ENCODE data around the gene TRMT112. TPM values are rescaled to one million over a fixed set of nuclear protein-coding genes. Genes with fewer than 3 reads are reported as not detected.

The TRMT112 gene
- total RNA-seq, 1 donor from 2014 or later = 156 TPM

DNA sequence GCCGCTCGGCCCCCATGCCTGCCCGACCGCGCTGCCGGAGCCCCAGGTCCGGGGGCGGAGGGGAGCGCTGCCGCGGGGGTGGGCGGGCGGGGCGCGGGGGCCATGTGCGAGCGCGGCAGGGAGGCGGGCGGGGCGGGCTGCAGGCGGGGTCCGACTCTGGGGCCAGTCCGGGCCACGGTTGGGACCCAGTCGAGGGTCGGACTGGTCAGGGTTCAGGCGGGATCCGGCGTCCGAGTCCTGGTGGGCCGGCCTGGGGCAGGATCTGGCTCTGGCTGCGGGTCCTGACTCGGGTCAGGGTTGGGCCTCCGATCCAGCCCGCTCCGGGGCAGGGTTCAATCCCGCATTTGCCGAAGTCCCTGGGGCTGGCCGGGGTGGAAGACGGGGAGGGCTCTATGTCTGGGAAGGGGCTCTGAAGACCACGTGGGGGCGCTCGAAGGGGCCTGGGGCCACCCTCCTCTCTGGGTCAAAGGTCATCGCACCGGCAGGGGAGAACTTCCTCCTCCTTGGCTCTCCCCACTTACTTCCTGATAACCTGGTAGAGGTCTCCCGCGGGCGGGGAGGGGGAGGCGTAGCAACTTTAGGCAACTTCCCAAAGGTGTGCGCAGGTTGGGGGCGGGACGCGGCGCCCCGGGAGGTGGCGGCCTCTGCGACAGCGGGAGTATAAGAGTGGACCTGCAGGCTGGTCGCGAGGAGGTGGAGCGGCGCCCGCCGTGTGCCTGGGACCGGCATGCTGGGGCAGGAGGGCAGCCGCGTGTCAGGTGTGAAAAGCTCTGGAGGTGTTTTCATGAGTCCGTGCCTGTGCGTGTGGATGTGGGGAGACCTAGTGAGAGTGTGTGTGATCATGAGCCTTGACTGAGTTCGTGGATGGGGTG lies 11.4 kb downstream of the TRMT112 start:
- TF ChIP-seq, protein P1, sequence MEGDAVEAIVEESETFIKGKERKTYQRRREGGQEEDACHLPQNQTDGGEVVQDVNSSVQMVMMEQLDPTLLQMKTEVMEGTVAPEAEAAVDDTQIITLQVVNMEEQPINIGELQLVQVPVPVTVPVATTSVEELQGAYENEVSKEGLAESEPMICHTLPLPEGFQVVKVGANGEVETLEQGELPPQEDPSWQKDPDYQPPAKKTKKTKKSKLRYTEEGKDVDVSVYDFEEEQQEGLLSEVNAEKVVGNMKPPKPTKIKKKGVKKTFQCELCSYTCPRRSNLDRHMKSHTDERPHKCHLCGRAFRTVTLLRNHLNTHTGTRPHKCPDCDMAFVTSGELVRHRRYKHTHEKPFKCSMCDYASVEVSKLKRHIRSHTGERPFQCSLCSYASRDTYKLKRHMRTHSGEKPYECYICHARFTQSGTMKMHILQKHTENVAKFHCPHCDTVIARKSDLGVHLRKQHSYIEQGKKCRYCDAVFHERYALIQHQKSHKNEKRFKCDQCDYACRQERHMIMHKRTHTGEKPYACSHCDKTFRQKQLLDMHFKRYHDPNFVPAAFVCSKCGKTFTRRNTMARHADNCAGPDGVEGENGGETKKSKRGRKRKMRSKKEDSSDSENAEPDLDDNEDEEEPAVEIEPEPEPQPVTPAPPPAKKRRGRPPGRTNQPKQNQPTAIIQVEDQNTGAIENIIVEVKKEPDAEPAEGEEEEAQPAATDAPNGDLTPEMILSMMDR (IDR thresholded peaks at IDR 0.05) = no peak
- CTCF ChIA-PET = interaction anchor here (0.7 to 5.7 kb wide), 4 partner anchors 8 to 100 kb away, joined by 3 to 147 read pairs (median 16); partner anchors contain the start of genes FERMT3, PRDX5 and TRMT112
- Mint-ChIP-seq H3K36me3 (ENCODE audit: low read depth) (peaks cover 13% of the 10 kb centered on the region), H3K4me3 (peak overlapping the region; percentile 95), H3K27me3 (peaks cover 2% of the 10 kb centered on the region), H3K27ac (peak overlapping the region; percentile 92), H3K9me3 (no peaks in the 10 kb centered on the region), H3K4me1 (peaks cover 21% of the 10 kb centered on the region)
- POLR2A ChIA-PET = interaction anchor here (0.6 to 3.3 kb wide), 15 partner anchors 11 to 1464 kb away, joined by 3 to 62 read pairs (median 7); partner anchors contain the start of genes BAD, CCDC88B, FERMT3 and FKBP2
- intact Hi-C loops (cut with micrococcal nuclease) = loop anchor here (1.0 to 2.0 kb wide), 11 partner anchors 11 to 467 kb away; partner anchors contain the start of genes CCDC88B, FKBP2, GPR137 and MARK2
- DNase-seq (peak; percentile 70), ATAC-seq (ENCODE audit: low read depth) (peak; percentile 15)

DNA sequence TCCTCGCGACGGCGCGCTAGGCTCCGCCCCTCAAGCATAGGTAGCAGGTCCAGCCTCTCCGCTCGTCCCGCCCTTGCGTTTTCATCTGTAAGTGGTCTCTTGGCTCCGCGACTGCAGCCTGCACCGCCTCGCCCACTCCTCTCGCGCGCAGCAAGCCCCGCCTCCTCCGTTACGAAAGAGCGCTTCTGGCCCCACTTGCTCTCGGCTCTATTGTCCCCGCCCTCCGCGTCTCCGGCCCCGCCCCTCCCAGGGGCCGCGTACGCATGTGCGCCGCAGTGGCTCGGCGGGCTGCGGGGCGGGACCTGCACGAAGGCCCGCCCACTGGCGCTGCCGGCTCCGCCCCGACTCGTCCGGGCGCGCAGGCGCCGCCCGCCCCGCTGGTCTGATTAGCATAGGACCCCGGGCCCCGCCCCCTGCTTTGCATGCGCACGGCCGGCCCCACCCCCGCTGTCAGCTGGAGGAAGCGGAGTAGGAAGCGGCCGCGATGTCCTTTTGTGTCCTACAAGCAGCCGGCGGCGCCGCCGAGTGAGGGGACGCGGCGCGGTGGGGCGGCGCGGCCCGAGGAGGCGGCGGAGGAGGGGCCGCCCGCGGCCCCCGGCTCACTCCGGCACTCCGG lies 12.2 kb downstream of the TRMT112 start, which contains the start of gene ESRRA:
TSS of gene ESRRA (plus strand) at position 450 of the 616 bp plus-strand sequence. CDS start 1,656 bp downstream, outside the sequence.
- Mint-ChIP-seq H3K9me3 (no peaks in the 10 kb centered on the region), H3K27ac (peak within 1 kb of the TSS; percentile 92), H3K4me3 (peak within 1 kb of the TSS; percentile 95), H3K36me3 (ENCODE audit: low read depth) (peaks cover 11% of the 10 kb centered on the region), H3K27me3 (peaks cover 9% of the 10 kb centered on the region), H3K4me1 (peaks cover 29% of the 10 kb centered on the region)
- ATAC-seq (ENCODE audit: low read depth) (peak; percentile 82), DNase-seq (peak; percentile 99)
- POLR2A ChIA-PET = interaction anchor here (0.5 to 3.3 kb wide), 20 partner anchors 12 to 1464 kb away, joined by 3 to 62 read pairs (median 7); partner anchors contain the start of genes BAD, CCDC88B, DNAJC4 and FERMT3
- intact Hi-C loops (cut with micrococcal nuclease) = loop anchor here (1.0 to 2.0 kb wide), 10 partner anchors 12 to 466 kb away; partner anchors contain the start of genes CCDC88B, FKBP2, GPR137 and MARK2
- CTCF ChIA-PET = interaction anchor here (0.6 to 5.7 kb wide), 13 partner anchors 9 to 305 kb away, joined by 3 to 147 read pairs (median 10); partner anchors contain the start of genes BAD, FERMT3, PLCB3 and PRDX5
- TF ChIP-seq, protein P1 (IDR thresholded peaks at IDR 0.05) = no peak

DNA sequence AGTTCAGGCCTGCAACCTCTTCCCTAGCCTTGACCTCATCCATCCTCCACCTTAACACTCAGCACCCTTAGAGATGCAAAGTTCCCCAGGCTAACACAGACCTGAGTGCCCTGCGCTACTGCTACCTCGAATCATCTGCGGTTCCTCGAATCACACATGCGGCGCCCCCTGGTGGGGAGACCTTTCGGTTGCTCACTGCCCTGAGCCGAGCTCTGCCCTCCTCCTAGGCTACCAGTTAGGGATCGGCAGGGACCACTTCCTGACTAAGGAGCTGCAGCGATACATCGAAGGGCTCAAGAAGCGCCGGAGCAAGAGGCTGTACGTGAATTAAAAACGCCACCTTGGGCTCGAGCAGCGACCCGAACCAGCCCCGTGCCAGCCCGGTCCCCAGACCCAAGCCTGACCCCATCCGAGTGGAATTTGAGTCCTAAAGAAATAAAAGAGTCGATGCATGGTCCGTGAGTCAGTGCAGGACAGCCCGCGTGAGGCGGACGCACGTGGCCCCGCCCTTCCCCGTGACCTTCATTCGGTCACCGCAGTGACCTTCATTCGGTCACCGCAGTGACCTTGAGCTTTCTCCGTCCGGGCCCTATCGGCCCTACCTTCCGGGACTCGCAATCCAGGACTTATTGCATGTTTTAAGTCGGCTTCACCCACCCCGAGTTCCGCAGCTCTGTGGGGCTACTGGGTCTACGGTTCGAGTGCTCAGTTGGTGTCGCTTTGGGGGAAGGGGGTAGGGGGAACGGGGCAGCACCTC lies 12.9 kb downstream of the TRMT112 start:
- Mint-ChIP-seq H3K4me3 (peak overlapping the region; percentile 87), H3K36me3 (ENCODE audit: low read depth) (peaks cover 11% of the 10 kb centered on the region), H3K4me1 (peaks cover 34% of the 10 kb centered on the region), H3K27me3 (peaks cover 11% of the 10 kb centered on the region), H3K9me3 (no peaks in the 10 kb centered on the region), H3K27ac (peak overlapping the region; percentile 89)
- CTCF ChIA-PET = interaction anchor here (0.6 to 5.7 kb wide), 20 partner anchors 9 to 497 kb away, joined by 3 to 147 read pairs (median 5); partner anchors contain the start of genes BAD, CCDC88B, FERMT3 and PLCB3
- intact Hi-C loops (cut with micrococcal nuclease) = loop anchor here (1.0 to 5.0 kb wide), 14 partner anchors 13 to 537 kb away; partner anchors contain the start of genes CCDC88B, FKBP2, GPR137 and MARK2
- peak; percentile 84 for DNase-seq
- POLR2A ChIA-PET = interaction anchor here (0.5 to 3.3 kb wide), 25 partner anchors 13 to 1463 kb away, joined by 3 to 62 read pairs (median 6); partner anchors contain the start of genes BAD, CCDC88B, DNAJC4 and FERMT3
- peak; percentile 13 for ATAC-seq (ENCODE audit: low read depth)
- TF ChIP-seq, protein P1 (IDR thresholded peaks at IDR 0.05) = peak; percentile 22

DNA sequence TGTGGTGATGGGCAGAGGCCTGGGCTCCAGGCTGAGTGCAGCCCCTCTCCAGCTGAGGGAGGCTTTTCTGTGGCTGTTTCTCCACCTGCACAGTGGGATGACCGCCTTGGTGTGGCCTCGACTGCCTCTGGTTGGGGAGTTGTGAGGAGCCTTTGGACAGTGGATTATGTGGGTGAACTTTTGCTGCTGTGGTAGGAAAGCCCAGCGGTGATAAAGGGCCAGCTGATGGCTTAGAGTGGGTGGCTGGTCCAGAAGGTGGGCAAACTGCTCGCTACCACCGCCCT lies 13.4 kb downstream of the TRMT112 start:
- H3K9me3 Mint-ChIP-seq = no peaks in the 10 kb centered on the region
- CTCF ChIA-PET = interaction anchor here (1.3 to 5.7 kb wide), 13 partner anchors 14 to 98 kb away, joined by 3 to 147 read pairs (median 10); partner anchors contain the start of genes BAD, CCDC88B, FERMT3 and PLCB3
- peaks cover 11% of the 10 kb centered on the region for H3K36me3 Mint-ChIP-seq (ENCODE audit: low read depth)
- peak overlapping the region; percentile 87 for H3K4me3 Mint-ChIP-seq
- peaks cover 37% of the 10 kb centered on the region for H3K4me1 Mint-ChIP-seq
- peaks cover 11% of the 10 kb centered on the region for H3K27me3 Mint-ChIP-seq
- TF ChIP-seq, protein P1 (IDR thresholded peaks at IDR 0.05) = no peak
- POLR2A ChIA-PET = interaction anchor here (0.6 to 3.3 kb wide), 17 partner anchors 13 to 1462 kb away, joined by 3 to 62 read pairs (median 7); partner anchors contain the start of genes BAD, CCDC88B, FERMT3 and FKBP2
- intact Hi-C loops (cut with micrococcal nuclease) = loop anchor here (1.0 to 5.0 kb wide), 5 partner anchors 100 to 537 kb away; partner anchors contain the start of genes MARK2 and ZFTA
- peak overlapping the region; percentile 89 for H3K27ac Mint-ChIP-seq
- ATAC-seq (ENCODE audit: low read depth) (no peak), DNase-seq (no peak)

Measured in activated B cell treated with CpG ODN at 0.5 μM for 24 hours (primary cell).